Astrocyte (in vitro differentiated cells and primary cell): ENCODE measurements around the gene TSSK3.

Experiments used
- CTCF ChIP-seq: IDR thresholded peaks from 2 replicates; pipeline ENCODE4 v1.5.1; 2011; ENCODE audit warnings: low read depth, mild to moderate bottlenecking, inconsistent platforms, low read length, moderate library complexity; ENCODE audit not compliant: insufficient read depth
- EZH2 ChIP-seq: IDR thresholded peaks from 2 replicates; pipeline ENCODE4 v1.6.1; 2012; ENCODE audit warnings: mild to moderate bottlenecking, low read length, inconsistent platforms; ENCODE audit not compliant: insufficient read depth

GRCh38 chr1:32349211-32349708, 13.1 kb upstream of the TSSK3 start:
- TF ChIP-seq CTCF (no peak), EZH2 (no peak)
